HG03565 (cell line): ENCODE results near the gene AGPAT4.

Experiments
- ATAC-seq: cut with Tn5 transposase; IDR thresholded peaks from one replicate; pipeline ENCODE4 v1.9.1; 2021; ENCODE audit warnings: mild to moderate bottlenecking, moderate library complexity; ENCODE audit not compliant: unreplicated experiment

The AGPAT4 gene

GRCh38 chr6:161088676-161089328, 185.1 kb downstream of the AGPAT4 start:
- no peak for ATAC-seq

GRCh38 chr6:161085246-161085645, 188.6 kb downstream of the AGPAT4 start:
- ATAC-seq = peak; percentile 58

- no peak for ATAC-seq
Measured at GRCh38 chr6:161082215-161082614, 191.6 kb downstream of the AGPAT4 start.

GRCh38 chr6:161080263-161080970, 193.4 kb downstream of the AGPAT4 start:
- ATAC-seq = no peak
